ENCODE results near the gene B4GALT1.
A peak's percentile ranks its signal among the peaks of the same experiment; 100 is the strongest.

The B4GALT1 gene

DNA sequence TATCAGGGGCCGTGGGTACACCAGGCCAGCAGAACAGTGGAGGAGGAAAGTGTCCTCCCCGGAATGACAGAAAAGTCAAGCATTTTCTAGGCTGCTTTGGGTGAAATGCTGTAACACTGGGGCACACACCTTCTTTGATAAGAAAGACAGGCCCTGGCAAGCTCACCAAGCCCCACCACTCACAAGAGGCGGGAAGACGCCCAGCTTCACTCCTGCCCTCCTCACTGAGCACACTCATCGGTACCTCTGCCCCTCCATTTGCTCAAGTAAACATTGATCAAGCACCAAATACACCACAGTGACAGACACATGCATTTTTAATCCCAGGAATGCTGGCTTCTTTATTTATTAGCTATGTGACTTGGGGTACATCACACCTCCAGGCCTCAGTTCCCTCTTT is 43.1 kb downstream of the B4GALT1 start:
- Histone ChIP-seq H3K4me2 (ENCODE audit: low read length) (no peak overlapping the region), H3K27me3 (ENCODE audit: control insufficient read depth, insufficient read depth, low read length) (no peaks in the 10 kb centered on the region), H3K9me3 (replicated peaks; ENCODE audit: low read length) (no peaks in the 10 kb centered on the region), H3K4me1 (ENCODE audit: control insufficient read depth, insufficient read depth, low read length) (peaks cover 8% of the 10 kb centered on the region), H3K36me3 (ENCODE audit: insufficient read depth, low read length) (peaks cover 51% of the 10 kb centered on the region), H3K9ac (ENCODE audit: low read depth, low read length) (no peak overlapping the region), H3K4me3 (ENCODE audit: low read length) (no peak overlapping the region)

DNA sequence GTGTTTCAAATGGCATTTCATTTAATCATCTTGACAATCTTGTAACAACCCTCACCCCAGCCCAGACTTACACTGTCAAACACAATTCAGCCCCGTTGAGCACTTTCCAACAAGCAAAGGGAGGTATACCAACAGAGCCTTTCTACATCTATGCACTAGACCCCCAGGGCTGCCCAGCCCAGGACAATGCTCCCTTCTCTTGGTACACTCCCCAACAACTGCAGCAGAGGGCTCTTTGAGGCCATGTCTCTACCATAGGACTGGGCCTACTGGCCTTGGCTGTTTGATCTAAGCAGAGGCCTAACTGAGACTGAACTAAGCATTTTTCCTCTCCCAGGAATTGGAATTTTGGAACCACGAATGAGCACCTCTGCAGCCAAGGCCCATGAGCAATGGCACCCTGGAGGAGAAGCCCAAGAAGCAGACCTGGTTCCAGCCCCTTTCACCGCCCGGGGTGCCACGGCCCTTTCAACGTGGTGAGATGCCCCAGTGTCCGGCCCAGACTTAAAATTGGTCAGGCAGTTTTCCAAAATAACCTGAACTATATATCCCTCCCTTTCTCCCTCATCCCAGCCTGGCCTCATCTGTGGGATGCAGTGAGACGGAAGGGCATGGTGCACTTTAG is 43.6 kb downstream of the B4GALT1 start:
- Histone ChIP-seq H3K4me3 (ENCODE audit: low read length) (no peak overlapping the region), H3K36me3 (ENCODE audit: insufficient read depth, low read length) (peaks cover 45% of the 10 kb centered on the region), H3K27me3 (ENCODE audit: control insufficient read depth, insufficient read depth, low read length) (no peaks in the 10 kb centered on the region), H3K9me3 (replicated peaks; ENCODE audit: low read length) (no peaks in the 10 kb centered on the region), H3K4me1 (ENCODE audit: control insufficient read depth, insufficient read depth, low read length) (peaks cover 8% of the 10 kb centered on the region), H3K4me2 (ENCODE audit: low read length) (no peak overlapping the region), H3K9ac (ENCODE audit: low read depth, low read length) (no peak overlapping the region)

DNA sequence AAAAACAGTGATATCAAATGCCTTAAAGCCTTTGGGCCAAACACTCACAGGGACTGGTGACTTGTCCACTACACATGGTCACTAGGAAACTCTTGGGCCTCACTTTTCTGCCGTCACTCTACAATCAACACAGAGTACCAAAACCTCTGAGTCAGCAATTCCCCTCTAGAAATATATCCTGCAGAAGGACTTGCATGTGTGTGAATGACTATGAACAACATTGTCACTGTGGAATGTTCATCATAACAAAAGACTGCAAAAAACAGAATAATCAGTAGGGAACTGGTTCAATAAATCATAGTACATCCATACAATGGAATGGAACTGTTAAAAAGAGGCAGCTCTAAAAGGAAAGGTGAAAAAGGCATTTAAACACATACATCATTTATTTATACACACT is 46.5 kb downstream of the B4GALT1 start:
- H3K9me3 ChIP-seq (replicated peaks; ENCODE audit: low read length): no peaks in the 10 kb centered on the region
- no peak overlapping the region for H3K4me2 ChIP-seq (ENCODE audit: low read length)
- peaks cover 18% of the 10 kb centered on the region for H3K4me1 ChIP-seq (ENCODE audit: control insufficient read depth, insufficient read depth, low read length)
- no peak overlapping the region for H3K4me3 ChIP-seq (ENCODE audit: low read length)
- H3K36me3 ChIP-seq (ENCODE audit: insufficient read depth, low read length): peaks cover 36% of the 10 kb centered on the region
- no peak overlapping the region for H3K9ac ChIP-seq (ENCODE audit: low read depth, low read length)
- H3K27me3 ChIP-seq (ENCODE audit: control insufficient read depth, insufficient read depth, low read length): no peaks in the 10 kb centered on the region

DNA sequence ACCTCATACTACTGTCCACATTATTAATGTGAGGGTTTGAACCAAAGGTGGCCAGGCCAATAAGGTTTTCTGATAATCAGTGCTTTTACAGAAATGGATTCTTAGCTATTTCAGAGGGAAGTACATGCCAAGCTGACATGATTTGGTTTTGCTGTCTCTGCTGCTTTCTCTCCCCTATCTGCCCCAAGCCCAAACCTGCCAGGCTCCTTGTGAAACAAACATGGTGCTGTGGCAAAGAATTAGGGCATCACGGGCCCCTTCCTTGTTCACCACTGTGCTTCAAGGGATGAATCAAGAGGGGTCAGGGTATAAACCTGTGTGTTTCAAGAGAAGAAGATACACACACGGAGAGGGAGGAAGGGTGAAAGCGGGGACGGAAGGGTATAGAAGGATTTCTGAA is 49.3 kb downstream of the B4GALT1 start:
- Histone ChIP-seq H3K4me3 (ENCODE audit: low read length) (no peak overlapping the region), H3K9ac (ENCODE audit: low read depth, low read length) (no peak overlapping the region), H3K36me3 (ENCODE audit: insufficient read depth, low read length) (peaks cover 48% of the 10 kb centered on the region), H3K4me2 (ENCODE audit: low read length) (no peak overlapping the region), H3K9me3 (replicated peaks; ENCODE audit: low read length) (no peaks in the 10 kb centered on the region), H3K27me3 (ENCODE audit: control insufficient read depth, insufficient read depth, low read length) (no peaks in the 10 kb centered on the region), H3K4me1 (ENCODE audit: control insufficient read depth, insufficient read depth, low read length) (peaks cover 16% of the 10 kb centered on the region)

DNA sequence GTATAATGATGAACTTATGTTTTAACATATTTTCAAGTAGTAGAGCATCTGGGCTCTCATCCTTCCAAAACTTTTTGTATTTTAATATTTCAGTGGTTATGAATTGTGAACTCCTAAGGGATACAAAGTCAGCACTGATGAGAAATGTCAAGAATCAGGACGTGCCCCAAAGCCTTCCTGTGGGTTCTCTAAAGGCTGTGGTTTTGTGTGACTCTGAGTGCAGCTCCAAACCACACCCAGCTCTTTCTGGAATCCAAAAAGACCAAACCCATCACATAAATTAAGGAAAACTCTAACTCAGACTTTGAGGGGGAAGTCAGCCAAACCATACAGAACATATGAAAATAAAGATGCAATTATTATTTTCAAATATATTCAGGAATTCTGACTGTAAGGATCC is 49.8 kb downstream of the B4GALT1 start:
- H3K36me3 ChIP-seq (ENCODE audit: insufficient read depth, low read length): peaks cover 53% of the 10 kb centered on the region
- H3K9me3 ChIP-seq (replicated peaks; ENCODE audit: low read length): no peaks in the 10 kb centered on the region
- peaks cover 16% of the 10 kb centered on the region for H3K4me1 ChIP-seq (ENCODE audit: control insufficient read depth, insufficient read depth, low read length)
- peak overlapping the region; percentile 57 for H3K9ac ChIP-seq (ENCODE audit: low read depth, low read length)
- no peaks in the 10 kb centered on the region for H3K27me3 ChIP-seq (ENCODE audit: control insufficient read depth, insufficient read depth, low read length)
- no peak overlapping the region for H3K4me3 ChIP-seq (ENCODE audit: low read length)
- H3K4me2 ChIP-seq (ENCODE audit: low read length): peak overlapping the region; percentile 22

DNA sequence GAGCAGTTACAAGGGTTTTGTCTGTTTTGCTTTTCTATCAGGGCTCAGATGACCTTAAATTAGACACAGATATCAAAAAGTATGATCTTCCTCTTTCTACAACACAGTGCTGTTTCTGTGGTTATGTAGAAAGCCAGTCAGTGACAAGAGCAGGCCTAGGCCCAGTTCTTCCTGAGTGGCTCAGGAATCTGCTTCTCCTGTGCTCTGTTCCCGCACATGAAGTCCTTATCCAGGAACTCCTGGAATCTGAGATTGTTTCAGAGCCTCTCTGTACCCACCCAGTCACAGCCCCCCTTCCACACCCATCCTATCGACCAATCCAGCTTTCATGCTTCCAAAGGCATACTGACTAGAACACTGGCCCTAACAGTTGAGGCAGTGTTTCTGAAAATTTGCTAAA is 50.3 kb downstream of the B4GALT1 start:
- Histone ChIP-seq H3K4me3 (ENCODE audit: low read length) (no peak overlapping the region), H3K9me3 (replicated peaks; ENCODE audit: low read length) (no peaks in the 10 kb centered on the region), H3K36me3 (ENCODE audit: insufficient read depth, low read length) (peaks cover 57% of the 10 kb centered on the region), H3K4me1 (ENCODE audit: control insufficient read depth, insufficient read depth, low read length) (peaks cover 16% of the 10 kb centered on the region), H3K27me3 (ENCODE audit: control insufficient read depth, insufficient read depth, low read length) (no peaks in the 10 kb centered on the region), H3K4me2 (ENCODE audit: low read length) (peak overlapping the region; percentile 22), H3K9ac (ENCODE audit: low read depth, low read length) (peak overlapping the region; percentile 57)

DNA sequence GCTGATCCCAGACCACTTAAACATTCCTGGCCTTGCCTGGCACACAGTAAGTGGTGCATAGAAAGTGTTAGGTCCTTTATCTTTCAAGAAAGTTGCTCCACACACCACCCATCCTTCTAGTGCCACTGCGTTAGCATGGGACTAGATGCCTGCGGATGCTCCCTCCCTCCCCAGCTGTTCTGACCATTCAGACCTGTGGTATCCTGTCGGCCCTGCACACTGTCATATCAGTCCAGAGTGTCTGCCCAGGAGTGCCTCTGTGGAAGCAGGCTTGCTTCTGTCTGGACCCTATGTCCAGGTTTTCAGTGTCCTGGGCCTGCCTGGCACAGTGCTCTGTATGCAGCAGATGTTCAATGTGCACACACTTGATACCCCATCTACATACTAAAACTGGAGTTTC is 52.4 kb downstream of the B4GALT1 start:
- peaks cover 53% of the 10 kb centered on the region for H3K36me3 ChIP-seq (ENCODE audit: insufficient read depth, low read length)
- no peak overlapping the region for H3K4me2 ChIP-seq (ENCODE audit: low read length)
- no peak overlapping the region for H3K4me3 ChIP-seq (ENCODE audit: low read length)
- no peaks in the 10 kb centered on the region for H3K9me3 ChIP-seq (replicated peaks; ENCODE audit: low read length)
- H3K27me3 ChIP-seq (ENCODE audit: control insufficient read depth, insufficient read depth, low read length): no peaks in the 10 kb centered on the region
- no peak overlapping the region for H3K9ac ChIP-seq (ENCODE audit: low read depth, low read length)
- H3K4me1 ChIP-seq (ENCODE audit: control insufficient read depth, insufficient read depth, low read length): peaks cover 16% of the 10 kb centered on the region

DNA sequence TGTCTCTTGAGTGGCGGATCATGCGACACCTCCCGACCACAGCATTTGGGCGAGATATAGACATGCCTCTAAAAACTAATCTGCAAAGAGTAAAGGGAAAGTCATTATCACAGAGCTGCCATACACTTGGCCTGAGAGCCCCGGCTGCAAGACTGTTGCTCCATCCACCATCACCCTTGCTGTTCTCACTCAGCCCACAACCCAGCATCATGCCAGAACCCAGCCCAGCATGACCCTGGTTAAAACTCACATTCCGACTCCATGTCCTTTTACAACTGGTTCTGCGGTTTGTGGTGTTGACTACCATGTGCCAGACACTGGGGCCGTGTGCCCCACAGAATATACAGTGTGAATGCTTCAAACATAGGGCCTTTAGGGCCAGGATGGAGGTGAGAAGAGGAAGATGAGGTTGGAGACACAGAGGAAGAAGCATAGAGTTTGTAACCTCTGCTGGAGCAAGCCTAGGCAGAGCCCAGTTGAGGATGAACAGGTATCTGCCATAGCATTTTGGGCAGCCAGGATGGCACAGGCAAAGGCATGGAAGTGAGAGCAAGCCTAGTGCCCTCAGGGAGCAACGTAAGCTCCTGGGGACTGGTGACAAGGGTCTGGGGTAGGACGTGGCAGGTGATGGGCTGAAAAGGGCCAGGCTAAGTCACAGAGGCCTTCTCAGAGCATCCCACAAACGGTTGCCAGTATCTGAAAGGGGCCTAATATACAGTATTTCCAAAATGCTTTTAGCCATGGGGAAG is 53.2 kb downstream of the B4GALT1 start:
- no peak overlapping the region for H3K4me2 ChIP-seq (ENCODE audit: low read length)
- no peak overlapping the region for H3K9ac ChIP-seq (ENCODE audit: low read depth, low read length)
- peaks cover 16% of the 10 kb centered on the region for H3K4me1 ChIP-seq (ENCODE audit: control insufficient read depth, insufficient read depth, low read length)
- H3K27me3 ChIP-seq (ENCODE audit: control insufficient read depth, insufficient read depth, low read length): no peaks in the 10 kb centered on the region
- H3K9me3 ChIP-seq (replicated peaks; ENCODE audit: low read length): no peaks in the 10 kb centered on the region
- H3K4me3 ChIP-seq (ENCODE audit: low read length): no peak overlapping the region
- H3K36me3 ChIP-seq (ENCODE audit: insufficient read depth, low read length): peaks cover 50% of the 10 kb centered on the region

DNA sequence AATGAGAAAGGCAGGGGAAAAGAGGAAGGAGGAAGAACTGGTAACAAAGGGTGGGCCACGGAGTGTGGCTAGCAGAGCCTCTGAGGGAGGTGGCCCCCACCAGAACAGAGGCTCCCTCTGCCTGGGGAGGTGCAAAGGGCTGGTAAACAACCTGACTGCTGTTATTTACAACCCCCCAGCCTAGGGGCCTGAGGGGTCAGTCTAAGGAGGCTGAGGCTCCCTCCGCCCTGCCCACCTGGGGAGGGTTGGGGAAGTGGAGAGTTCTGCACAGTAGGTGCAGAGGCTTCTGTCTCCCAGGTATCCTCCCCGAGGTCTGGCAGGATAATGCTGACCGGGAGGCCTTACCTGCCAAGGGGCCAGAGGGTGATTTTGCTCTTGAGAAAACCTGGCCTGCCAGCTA is 55.0 kb downstream of the B4GALT1 start:
- Histone ChIP-seq H3K4me1 (ENCODE audit: control insufficient read depth, insufficient read depth, low read length) (peaks cover 16% of the 10 kb centered on the region), H3K27me3 (ENCODE audit: control insufficient read depth, insufficient read depth, low read length) (no peaks in the 10 kb centered on the region), H3K9ac (ENCODE audit: low read depth, low read length) (no peak overlapping the region), H3K4me2 (ENCODE audit: low read length) (no peak overlapping the region), H3K36me3 (ENCODE audit: insufficient read depth, low read length) (peaks cover 46% of the 10 kb centered on the region), H3K9me3 (replicated peaks; ENCODE audit: low read length) (no peaks in the 10 kb centered on the region), H3K4me3 (ENCODE audit: low read length) (no peak overlapping the region)

DNA sequence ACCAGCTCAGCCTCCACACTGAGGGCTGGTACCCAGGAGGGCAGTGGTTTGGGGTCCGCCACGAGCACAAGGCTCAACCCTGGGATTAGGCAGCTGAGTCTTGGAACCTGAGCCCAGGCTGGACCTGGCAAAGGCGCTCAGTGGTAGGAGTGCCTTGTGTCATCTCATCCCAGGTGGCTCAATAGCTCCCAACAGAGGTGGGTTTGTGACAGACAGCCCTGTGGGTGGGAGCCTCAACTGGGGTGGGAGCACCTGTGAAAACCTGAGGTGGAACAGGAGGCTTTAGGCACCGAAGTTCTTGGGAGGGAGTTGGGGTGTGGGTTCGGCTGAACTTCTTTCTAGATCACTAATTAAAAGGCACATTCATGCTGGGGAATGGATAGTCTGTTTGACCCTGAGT is 55.5 kb downstream of the B4GALT1 start:
- H3K4me2 ChIP-seq (ENCODE audit: low read length): no peak overlapping the region
- H3K36me3 ChIP-seq (ENCODE audit: insufficient read depth, low read length): peaks cover 46% of the 10 kb centered on the region
- H3K4me3 ChIP-seq (ENCODE audit: low read length): no peak overlapping the region
- H3K9me3 ChIP-seq (replicated peaks; ENCODE audit: low read length): no peaks in the 10 kb centered on the region
- no peaks in the 10 kb centered on the region for H3K27me3 ChIP-seq (ENCODE audit: control insufficient read depth, insufficient read depth, low read length)
- H3K9ac ChIP-seq (ENCODE audit: low read depth, low read length): no peak overlapping the region
- H3K4me1 ChIP-seq (ENCODE audit: control insufficient read depth, insufficient read depth, low read length): peaks cover 16% of the 10 kb centered on the region

DNA sequence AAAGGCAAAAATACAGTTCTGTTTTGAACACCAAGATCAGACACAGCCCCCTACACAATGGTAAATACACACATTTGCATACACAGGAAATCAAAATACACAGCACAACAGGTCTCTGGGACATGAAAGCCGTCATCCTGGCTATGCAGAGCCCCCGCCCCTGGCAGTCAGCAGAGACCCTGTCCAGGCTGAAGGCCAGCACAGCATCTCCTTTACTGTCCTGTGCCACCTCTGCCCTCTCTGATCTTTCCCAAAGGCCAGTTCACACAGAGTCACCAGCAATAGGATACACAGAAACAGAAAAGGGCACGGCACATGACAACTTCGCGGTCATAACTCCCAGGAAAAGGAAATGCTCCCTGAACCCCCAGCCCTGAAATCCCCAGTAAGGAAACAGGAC is 56.5 kb downstream of the B4GALT1 start:
- peaks cover 23% of the 10 kb centered on the region for H3K4me1 ChIP-seq (ENCODE audit: control insufficient read depth, insufficient read depth, low read length)
- no peak overlapping the region for H3K9ac ChIP-seq (ENCODE audit: low read depth, low read length)
- H3K4me2 ChIP-seq (ENCODE audit: low read length): no peak overlapping the region
- H3K9me3 ChIP-seq (replicated peaks; ENCODE audit: low read length): no peaks in the 10 kb centered on the region
- H3K36me3 ChIP-seq (ENCODE audit: insufficient read depth, low read length): peaks cover 45% of the 10 kb centered on the region
- H3K27me3 ChIP-seq (ENCODE audit: control insufficient read depth, insufficient read depth, low read length): no peaks in the 10 kb centered on the region
- no peak overlapping the region for H3K4me3 ChIP-seq (ENCODE audit: low read length)
